ENCODE measurements around the gene GAS2. TPM values are rescaled to one million over a fixed set of nuclear protein-coding genes. Genes with fewer than 3 reads are reported as not detected.

The GAS2 gene
- total and polyA plus RNA-seq, 2 of the 4 experiments (the other 2 are of a cell fraction), result 0.51 to 0.90 TPM

GRCh38 chr11:22769081-22769480 lies 102.7 kb downstream of the GAS2 start:
- intact Hi-C loops (cut with micrococcal nuclease), result no loop called here
- Histone ChIP-seq H2BK120ac (ENCODE audit: low read depth, low read length) (no peak overlapping the region), H3K9ac (ENCODE audit: low read depth, low read length) (no peak overlapping the region), H2AK5ac (ENCODE audit: low read depth, low read length) (no peak overlapping the region), H2AFZ (replicated peaks; ENCODE audit: low read length, poor library complexity) (no peak overlapping the region), H3K4me1 (ENCODE audit: control insufficient read depth, insufficient read depth, low read length) (no peaks in the 10 kb centered on the region), H3K14ac (replicated peaks; ENCODE audit: low read depth, low read length) (no peak overlapping the region), H3K36me3 (ENCODE audit: control insufficient read depth, insufficient read depth, low read length) (no peaks in the 10 kb centered on the region), H4K20me1 (ENCODE audit: insufficient read depth, low read length) (no peaks in the 10 kb centered on the region), H3K23ac (ENCODE audit: low read depth, low read length) (no peak overlapping the region), H4K8ac (ENCODE audit: low read depth in 2 of 2, low read length in 2 of 2) (no peak overlapping the region), H3K9me3 (ENCODE audit: control insufficient read depth, insufficient read depth, low read length) (no peaks in the 10 kb centered on the region), H2AK9ac (replicated peaks; ENCODE audit: low read depth, low read length, poor library complexity) (no peak overlapping the region), H3K18ac (ENCODE audit: low read depth, low read length) (no peak overlapping the region), H3K4me2 (ENCODE audit: low read depth, low read length) (no peak overlapping the region), H2BK20ac (ENCODE audit: low read depth, low read length) (no peak overlapping the region), H3K79me1 (ENCODE audit: low read depth in 1 of 2, low read length in 2 of 2) (no peaks in the 10 kb centered on the region), H3K9me1 (ENCODE audit: insufficient read depth, low read length) (no peaks in the 10 kb centered on the region), H3K4me3 (ENCODE audit: insufficient read depth, low read depth, low read length) (no peak overlapping the region), H3K4ac (ENCODE audit: low read depth, low read length) (no peak overlapping the region), H4K5ac (ENCODE audit: low read depth, low read length) (no peak overlapping the region), H4K91ac (ENCODE audit: insufficient read depth, low read depth, low read length) (no peak overlapping the region), H2BK15ac (ENCODE audit: low read depth, low read length) (no peak overlapping the region), H2BK5ac (ENCODE audit: low read depth, low read length, poor library complexity, severe bottlenecking) (no peak overlapping the region), H3K27ac (ENCODE audit: insufficient read depth, low read length) (no peak overlapping the region), H3K56ac (ENCODE audit: extremely low read depth, insufficient read depth, low read length) (no peak overlapping the region), H3K27me3 (ENCODE audit: control insufficient read depth, insufficient read depth, low read length) (no peaks in the 10 kb centered on the region)
- BruUV-seq (replicated peaks), result no TSS peak
- ChIA-PET POLR2A (ENCODE audit: unreplicated experiment) (no interaction called here), CTCF (no interaction called here)
- dilution Hi-C loops (cut with HindIII; ENCODE audit: low sequenced_read_pairs, unreplicated experiment), result no loop called here
- ATAC-seq (ENCODE audit: low read depth), result no peak
- no peak for TF ChIP-seq RFX5 (IDR thresholded peaks at IDR 0.05; ENCODE audit: low read depth, low read length)
- no CpG with 5 or more reads among the region's 1 CpG for WGBS, 2 experiments (ENCODE audit: extremely low coverage in 2 of 2, insufficient read length in 1 of 2)
- in situ Hi-C loops (cut with MboI; ENCODE audit: low sequenced_read_pairs), result no loop called here
- no peak for DNase-seq

All from IMR-90 (cell line).